ENCODE measurements around the gene ZWILCH.

- TF ChIP-seq, protein P1, sequence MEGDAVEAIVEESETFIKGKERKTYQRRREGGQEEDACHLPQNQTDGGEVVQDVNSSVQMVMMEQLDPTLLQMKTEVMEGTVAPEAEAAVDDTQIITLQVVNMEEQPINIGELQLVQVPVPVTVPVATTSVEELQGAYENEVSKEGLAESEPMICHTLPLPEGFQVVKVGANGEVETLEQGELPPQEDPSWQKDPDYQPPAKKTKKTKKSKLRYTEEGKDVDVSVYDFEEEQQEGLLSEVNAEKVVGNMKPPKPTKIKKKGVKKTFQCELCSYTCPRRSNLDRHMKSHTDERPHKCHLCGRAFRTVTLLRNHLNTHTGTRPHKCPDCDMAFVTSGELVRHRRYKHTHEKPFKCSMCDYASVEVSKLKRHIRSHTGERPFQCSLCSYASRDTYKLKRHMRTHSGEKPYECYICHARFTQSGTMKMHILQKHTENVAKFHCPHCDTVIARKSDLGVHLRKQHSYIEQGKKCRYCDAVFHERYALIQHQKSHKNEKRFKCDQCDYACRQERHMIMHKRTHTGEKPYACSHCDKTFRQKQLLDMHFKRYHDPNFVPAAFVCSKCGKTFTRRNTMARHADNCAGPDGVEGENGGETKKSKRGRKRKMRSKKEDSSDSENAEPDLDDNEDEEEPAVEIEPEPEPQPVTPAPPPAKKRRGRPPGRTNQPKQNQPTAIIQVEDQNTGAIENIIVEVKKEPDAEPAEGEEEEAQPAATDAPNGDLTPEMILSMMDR (IDR thresholded peaks at IDR 0.05; ENCODE audit: low read length) = no peak
- TF ChIP-seq EZH2 (optimal IDR thresholded peaks at IDR 0.05; ENCODE audit: low read depth, low read length) = no peak
Measured at GRCh38 chr15:66587749-66588148, 82.6 kb downstream of the ZWILCH start.
